ENCODE results near the gene COG5. TPM values are rescaled to one million over a fixed set of nuclear protein-coding genes. Genes with fewer than 3 reads are reported as not detected.
"Not testable (repeated sequence)": the region's sequence is repeated elsewhere in the genome, so short reads cannot be mapped to it uniquely, and the experiment has no call there.

The COG5 gene
- total and polyA plus RNA-seq, 5 donors = 18.5 to 59.2 (median 42.2) TPM

GRCh38 chr7:107220806-107221205 lies 342.9 kb downstream of the COG5 start:
- ATAC-seq = peak; percentile 79 to 81

GRCh38 chr7:107220356-107220755 lies 343.4 kb downstream of the COG5 start:
- intact Hi-C loops (cut with DNase I) = no loop called here
- H3K9me3 ChIP-seq (ENCODE audit: control insufficient read depth, low read length) = no peaks in the 10 kb centered on the region
- no peak for DNase-seq

More at GRCh38 chr7:107220806-107221205, 342.9 kb downstream of the COG5 start:
- H3K27ac ChIP-seq (ENCODE audit: low read length) = peak overlapping the region; percentile 71
- H3K4me1 ChIP-seq (ENCODE audit: control insufficient read depth, insufficient read depth, low read length); intact Hi-C loops (cut with DNase I); H3K27me3 ChIP-seq (ENCODE audit: control insufficient read depth, insufficient read depth); H3K4me3 ChIP-seq (ENCODE audit: low read length); H3K9me3 ChIP-seq (ENCODE audit: control insufficient read depth, low read length): not testable (repeated sequence)
- DNase-seq = peak; percentile 27 to 70 (median 61)
- 70% methylated on average over 6 of the region's 6 CpGs for WGBS

GRCh38 chr7:107219563-107220244 lies 344.0 kb downstream of the COG5 start:
- WGBS = 92% methylated on average over 2 of the region's 2 CpGs
- intact Hi-C loops (cut with DNase I) = no loop called here

More at GRCh38 chr7:107220356-107220755, 343.4 kb downstream of the COG5 start:
- peak overlapping the region; percentile 71 for H3K27ac ChIP-seq (ENCODE audit: low read length)
- H3K27me3 ChIP-seq (ENCODE audit: control insufficient read depth, insufficient read depth) = no peaks in the 10 kb centered on the region
- 61% methylated on average over 5 of the region's 5 CpGs for WGBS
- H3K4me1 ChIP-seq (ENCODE audit: control insufficient read depth, insufficient read depth, low read length) = peaks cover 7% of the 10 kb centered on the region
- peak; percentile 77 to 79 for ATAC-seq
- H3K4me3 ChIP-seq (ENCODE audit: low read length) = no peak overlapping the region

GRCh38 chr7:107213945-107214344 lies 349.8 kb downstream of the COG5 start:
- ATAC-seq (no peak), DNase-seq (no peak)
- Histone ChIP-seq H3K27ac (ENCODE audit: low read length) (no peak overlapping the region), H3K27me3 (ENCODE audit: control insufficient read depth, insufficient read depth) (no peaks in the 10 kb centered on the region), H3K4me1 (ENCODE audit: control insufficient read depth, insufficient read depth, low read length) (peaks cover 3% of the 10 kb centered on the region), H3K9me3 (ENCODE audit: control insufficient read depth, low read length) (no peaks in the 10 kb centered on the region), H3K4me3 (ENCODE audit: low read length) (no peak overlapping the region)
- intact Hi-C loops (cut with DNase I) = no loop called here

More at GRCh38 chr7:107219563-107220244, 344.0 kb downstream of the COG5 start:
- Histone ChIP-seq H3K4me1 (ENCODE audit: control insufficient read depth, insufficient read depth, low read length) (peaks cover 7% of the 10 kb centered on the region), H3K27me3 (ENCODE audit: control insufficient read depth, insufficient read depth) (no peaks in the 10 kb centered on the region), H3K4me3 (ENCODE audit: low read length) (no peak overlapping the region), H3K9me3 (ENCODE audit: control insufficient read depth, low read length) (no peaks in the 10 kb centered on the region), H3K27ac (ENCODE audit: low read length) (peak overlapping the region; percentile 73)
- DNase-seq = no peak
- ATAC-seq = no peak

GRCh38 chr7:107213193-107213788 lies 350.4 kb downstream of the COG5 start:
- peak; percentile 47 to 82 (median 82) for DNase-seq
- peak overlapping the region; percentile 26 for H3K27ac ChIP-seq (ENCODE audit: low read length)
- no peaks in the 10 kb centered on the region for H3K27me3 ChIP-seq (ENCODE audit: control insufficient read depth, insufficient read depth)
- peaks cover 3% of the 10 kb centered on the region for H3K4me1 ChIP-seq (ENCODE audit: control insufficient read depth, insufficient read depth, low read length)
- peak; percentile 62 to 75 for ATAC-seq
- H3K9me3 ChIP-seq (ENCODE audit: control insufficient read depth, low read length) = no peaks in the 10 kb centered on the region
- WGBS = 61% methylated on average over 5 of the region's 5 CpGs
- no peak overlapping the region for H3K4me3 ChIP-seq (ENCODE audit: low read length)
- intact Hi-C loops (cut with DNase I) = no loop called here

DNA sequence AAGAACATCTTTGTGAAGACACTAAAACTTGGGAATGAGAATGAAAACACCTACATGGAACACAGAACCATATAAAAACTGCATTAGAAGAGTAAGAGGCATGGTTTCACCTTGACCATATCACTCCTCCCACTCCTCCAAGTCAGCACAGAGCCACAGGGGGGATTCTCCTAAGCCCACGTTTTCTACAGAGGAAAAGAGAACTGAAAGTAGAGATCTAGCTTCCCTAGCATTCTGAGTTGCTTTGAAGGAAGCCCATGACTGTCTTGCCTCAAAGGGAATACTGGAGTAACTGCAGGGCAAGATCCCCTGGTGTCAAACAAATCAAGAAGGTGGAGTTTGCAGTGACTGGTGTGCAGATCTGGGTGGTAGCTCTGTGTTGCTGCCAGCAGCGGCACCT lies 351.0 kb downstream of the COG5 start:
- DNase-seq = no peak
- intact Hi-C loops (cut with DNase I) = no loop called here
- no peak for ATAC-seq
- 80% methylated on average over 2 of the region's 2 CpGs for WGBS
- Histone ChIP-seq H3K27me3 (ENCODE audit: control insufficient read depth, insufficient read depth) (no peaks in the 10 kb centered on the region), H3K4me3 (ENCODE audit: low read length) (no peak overlapping the region), H3K27ac (ENCODE audit: low read length) (no peak overlapping the region), H3K9me3 (ENCODE audit: control insufficient read depth, low read length) (no peaks in the 10 kb centered on the region), H3K4me1 (ENCODE audit: control insufficient read depth, insufficient read depth, low read length) (peaks cover 3% of the 10 kb centered on the region)

- Histone ChIP-seq H3K27me3 (ENCODE audit: control insufficient read depth, insufficient read depth) (no peaks in the 10 kb centered on the region), H3K9me3 (ENCODE audit: control insufficient read depth, low read length) (no peaks in the 10 kb centered on the region), H3K4me3 (ENCODE audit: low read length) (no peak overlapping the region), H3K27ac (ENCODE audit: low read length) (no peak overlapping the region), H3K4me1 (ENCODE audit: control insufficient read depth, insufficient read depth, low read length) (peaks cover 10% of the 10 kb centered on the region)
- DNase-seq (peak in 1 of 3 donors; percentile 30), ATAC-seq (no peak)
- intact Hi-C loops (cut with DNase I) = no loop called here
- 98% methylated on average over 4 of the region's 4 CpGs for WGBS
These were observed 353.3 kb downstream of the COG5 start for GRCh38 chr7:107210400-107210799.

DNA sequence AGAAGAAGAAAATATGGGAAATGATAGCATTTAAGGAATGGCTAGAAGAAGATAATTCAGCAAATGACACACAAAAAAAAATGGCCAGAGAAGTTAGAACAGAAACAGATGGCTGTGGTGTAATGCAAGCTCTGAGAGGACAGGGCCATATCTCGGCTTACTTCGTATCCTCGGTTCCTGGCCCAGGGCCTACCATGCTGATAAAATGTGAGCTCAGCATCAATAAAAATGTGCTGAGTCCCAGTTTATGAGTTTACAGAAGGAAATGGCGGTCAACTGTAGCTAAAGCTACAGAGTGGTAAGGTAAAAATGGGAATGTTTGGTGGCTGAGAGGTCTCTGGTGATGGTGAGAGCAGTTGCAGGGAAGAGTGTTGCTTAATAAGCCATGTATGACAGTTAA lies 354.2 kb downstream of the COG5 start:
- intact Hi-C loops (cut with DNase I) = loop anchor here in 3 of 4 donors (10.0 kb wide), 3 partner anchors 65 to 515 kb away; partner anchors contain the start of gene GPR22 (in 1 of the 3)
- Histone ChIP-seq H3K27ac (ENCODE audit: low read length) (no peak overlapping the region), H3K4me3 (ENCODE audit: low read length) (no peak overlapping the region), H3K9me3 (ENCODE audit: control insufficient read depth, low read length) (no peaks in the 10 kb centered on the region), H3K4me1 (ENCODE audit: control insufficient read depth, insufficient read depth, low read length) (peaks cover 10% of the 10 kb centered on the region), H3K27me3 (ENCODE audit: control insufficient read depth, insufficient read depth) (no peaks in the 10 kb centered on the region)
- WGBS = 63% methylated on average over 4 of the region's 4 CpGs
- no peak for ATAC-seq
- DNase-seq = peak in 1 of 3 donors; percentile 66

GRCh38 chr7:107208563-107208962 lies 355.2 kb downstream of the COG5 start:
- no peaks in the 10 kb centered on the region for H3K27me3 ChIP-seq (ENCODE audit: control insufficient read depth, insufficient read depth)
- intact Hi-C loops (cut with DNase I) = loop anchor here in 3 of 4 donors (10.0 kb wide), 3 partner anchors 66 to 516 kb away; partner anchors contain the start of gene GPR22 (in 1 of the 3)
- no peak for ATAC-seq

DNA sequence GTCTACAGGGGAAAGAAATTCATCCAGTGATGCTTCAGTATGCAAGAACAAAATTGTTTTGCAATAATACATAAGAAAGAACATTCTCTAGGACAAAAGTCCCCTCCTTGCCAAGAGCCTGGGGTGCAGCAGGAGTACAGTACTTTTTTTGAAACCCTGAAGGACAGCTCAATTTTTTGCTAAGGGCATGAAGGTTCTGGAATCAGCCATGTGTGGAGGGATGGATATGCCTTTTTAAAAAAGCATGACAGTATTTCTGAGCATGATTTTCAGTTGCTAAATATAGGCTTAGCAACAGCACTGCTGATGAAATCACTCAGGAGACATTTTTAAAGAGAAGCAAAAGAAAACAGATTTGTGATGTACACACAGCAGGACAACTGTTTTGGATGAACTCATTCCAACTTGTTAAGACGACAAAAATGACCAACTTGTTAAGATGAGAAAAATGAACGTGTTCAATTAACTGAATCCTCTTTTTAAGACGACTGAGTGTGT lies 355.6 kb downstream of the COG5 start:
- no peak overlapping the region for H3K4me3 ChIP-seq (ENCODE audit: low read length)
- 40% methylated on average over 3 of the region's 3 CpGs for WGBS
- peak overlapping the region; percentile 91 for H3K27ac ChIP-seq (ENCODE audit: low read length)
- ATAC-seq (peak; percentile 34 to 51), DNase-seq (no peak)
- H3K9me3 ChIP-seq (ENCODE audit: control insufficient read depth, low read length) = no peaks in the 10 kb centered on the region
- no peaks in the 10 kb centered on the region for H3K27me3 ChIP-seq (ENCODE audit: control insufficient read depth, insufficient read depth)
- peaks cover 8% of the 10 kb centered on the region for H3K4me1 ChIP-seq (ENCODE audit: control insufficient read depth, insufficient read depth, low read length)
- intact Hi-C loops (cut with DNase I) = loop anchor here in 3 of 4 donors (10.0 kb wide), 3 partner anchors 67 to 517 kb away; partner anchors contain the start of gene GPR22 (in 1 of the 3)

More at GRCh38 chr7:107208563-107208962, 355.2 kb downstream of the COG5 start:
- DNase-seq = no peak
- Histone ChIP-seq H3K4me1 (ENCODE audit: control insufficient read depth, insufficient read depth, low read length) (peaks cover 10% of the 10 kb centered on the region), H3K27ac (ENCODE audit: low read length) (peak overlapping the region; percentile 91), H3K4me3 (ENCODE audit: low read length) (no peak overlapping the region), H3K9me3 (ENCODE audit: control insufficient read depth, low read length) (no peaks in the 10 kb centered on the region)
- 73% methylated on average over 5 of the region's 5 CpGs for WGBS

DNA sequence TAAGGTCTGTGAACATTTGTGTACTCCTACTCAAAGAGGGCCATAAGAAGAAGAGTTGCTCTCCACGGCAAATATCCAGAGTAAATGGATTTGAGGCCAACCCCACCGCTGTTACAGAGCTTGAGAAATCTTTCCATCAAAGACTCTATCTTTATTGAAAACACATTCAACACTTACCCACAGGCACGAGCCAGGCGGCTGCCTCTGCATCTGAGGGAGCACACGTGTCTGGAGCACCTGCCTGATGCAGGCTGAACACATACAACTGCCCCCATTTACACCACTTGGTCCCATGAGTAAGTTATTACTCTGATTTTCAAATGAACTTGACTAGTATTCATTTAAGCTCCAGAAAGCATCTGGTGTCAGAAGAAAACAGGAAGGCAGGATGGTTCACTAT lies 356.3 kb downstream of the COG5 start:
- DNase-seq (no peak), ATAC-seq (no peak)
- Histone ChIP-seq H3K4me3 (ENCODE audit: low read length) (no peak overlapping the region), H3K27ac (ENCODE audit: low read length) (peak overlapping the region; percentile 51), H3K4me1 (ENCODE audit: control insufficient read depth, insufficient read depth, low read length) (peaks cover 7% of the 10 kb centered on the region), H3K9me3 (ENCODE audit: control insufficient read depth, low read length) (no peaks in the 10 kb centered on the region), H3K27me3 (ENCODE audit: control insufficient read depth, insufficient read depth) (no peaks in the 10 kb centered on the region)
- intact Hi-C loops (cut with DNase I) = loop anchor here in 3 of 4 donors (10.0 kb wide), 3 partner anchors 67 to 517 kb away; partner anchors contain the start of gene GPR22 (in 1 of the 3)
- WGBS = 92% methylated on average over 5 of the region's 5 CpGs
